Skeletal muscle cell (primary cell): ENCODE measurements around the gene STARD13.

ENCODE experiments used
- DNase-seq: peaks from one replicate; pipeline ENCODE4 v3.0.0-alpha.2; 2010; ENCODE audit warnings: low read depth
- H3K4me3 ChIP-seq: 2 replicates; pipeline ENCODE4 v1.5.1; 2011; ENCODE audit warnings: low read depth, mild to moderate bottlenecking, control low read depth, low read length, moderate library complexity

STARD13 gene

DNA sequence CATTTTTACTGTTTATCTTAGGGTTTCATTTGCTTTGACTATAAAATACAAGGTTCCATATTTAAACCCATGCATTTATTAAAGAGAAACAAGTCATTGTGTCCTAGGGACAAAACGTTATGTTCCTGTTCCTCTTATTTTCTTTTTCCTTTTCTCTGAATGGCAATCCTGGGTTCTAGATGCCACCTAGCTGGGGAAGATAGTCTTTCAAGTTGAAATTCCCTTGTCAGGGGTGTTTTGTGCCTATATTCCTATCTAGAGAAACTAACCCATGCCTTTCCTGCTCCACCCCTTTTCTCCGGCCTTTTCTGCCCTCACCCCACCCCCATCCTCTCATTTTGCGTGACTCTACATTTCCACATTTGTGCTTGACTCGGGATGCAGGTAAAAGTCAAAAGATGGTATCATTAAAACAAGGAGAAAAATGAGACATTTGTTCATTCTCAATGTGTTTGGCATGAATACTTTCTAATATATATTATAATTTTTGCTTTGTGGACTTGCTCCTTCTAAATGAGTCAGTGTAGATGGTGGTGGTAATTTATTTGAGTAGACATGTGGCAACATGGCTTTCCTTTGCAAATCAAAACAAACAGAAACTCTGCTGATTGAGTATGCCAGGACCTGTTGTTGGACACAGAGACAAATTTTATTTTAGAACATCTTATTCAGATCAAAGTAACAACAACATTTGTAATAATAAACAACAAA is 26.8 kb upstream of the STARD13 start:
- DNase-seq, result no peak
- no peak overlapping the region for H3K4me3 ChIP-seq

DNA sequence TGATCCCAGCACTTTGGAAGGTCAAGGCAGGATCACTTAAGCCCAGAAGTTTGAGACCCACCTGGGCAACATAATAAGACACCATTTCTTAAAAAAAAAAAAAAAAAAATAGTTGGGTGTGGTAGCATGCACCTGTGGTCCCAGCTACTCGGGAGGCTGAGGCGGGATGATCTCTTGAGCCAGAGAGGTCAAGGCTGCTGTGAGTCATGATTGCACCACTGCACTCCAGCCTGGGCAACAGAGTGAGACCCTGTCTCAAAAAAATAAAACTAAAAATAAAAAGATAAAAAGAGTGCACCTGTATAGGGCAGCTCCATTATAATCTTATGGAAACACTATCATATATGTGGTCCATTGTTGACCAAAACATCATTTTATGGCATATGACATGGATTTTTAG is 25.5 kb upstream of the STARD13 start:
- DNase-seq, result no peak
- H3K4me3 ChIP-seq, result no peak overlapping the region

DNA sequence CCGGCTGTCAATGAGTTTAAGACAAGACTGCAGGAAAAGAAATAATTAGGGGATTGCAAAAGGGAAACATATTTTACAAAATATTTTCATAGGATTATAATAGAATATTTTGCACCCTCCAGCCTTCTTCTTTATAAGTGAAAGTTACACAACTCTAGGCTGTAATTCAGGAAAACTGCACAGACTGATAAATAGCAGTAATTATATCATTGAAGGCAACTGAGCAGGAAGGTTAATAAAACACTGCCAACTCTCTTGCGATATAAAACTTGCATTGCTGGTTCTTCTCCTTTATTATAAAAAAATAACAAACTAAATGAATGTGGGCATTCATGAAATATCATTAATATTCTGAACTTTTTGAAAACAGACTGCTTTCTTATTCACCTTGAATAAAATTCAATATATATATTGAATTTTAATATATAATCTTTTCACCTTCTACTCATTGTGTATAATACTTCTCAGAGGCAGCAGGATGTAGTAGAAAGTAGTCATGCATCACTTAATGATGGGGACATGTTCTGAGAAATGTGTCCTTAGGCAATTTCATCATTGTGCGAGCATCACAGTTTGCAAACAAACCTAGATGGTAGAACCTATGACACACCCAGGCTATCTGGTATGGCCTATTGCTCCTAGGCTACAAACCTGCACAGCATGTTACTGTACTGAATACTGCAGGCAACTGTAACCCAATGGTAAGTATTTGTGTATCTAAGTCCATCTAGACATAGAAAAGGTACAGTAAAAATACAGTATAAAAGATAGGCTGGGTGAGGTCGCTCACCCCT is 24.9 kb upstream of the STARD13 start:
- no peak for DNase-seq
- no peak overlapping the region for H3K4me3 ChIP-seq

DNA sequence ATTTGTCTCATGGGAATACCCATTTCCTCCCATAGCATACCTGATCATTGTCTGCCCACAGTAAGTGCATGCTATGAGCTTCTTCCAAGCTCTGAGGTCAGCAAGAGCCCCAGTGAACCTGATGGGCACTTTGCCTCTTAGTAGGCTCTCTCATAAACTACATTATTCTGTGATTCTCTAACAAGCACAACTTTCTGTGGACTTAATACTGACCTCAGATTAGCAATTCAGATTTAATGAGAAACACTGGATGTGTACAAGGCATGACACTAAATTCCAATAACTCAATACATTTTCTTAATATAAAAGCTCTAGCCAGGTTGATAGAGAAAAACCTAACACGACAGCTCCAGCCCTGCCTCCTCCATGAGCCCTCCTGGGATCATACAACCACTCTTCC is 23.3 kb upstream of the STARD13 start:
- no peak for DNase-seq
- no peak overlapping the region for H3K4me3 ChIP-seq

DNA sequence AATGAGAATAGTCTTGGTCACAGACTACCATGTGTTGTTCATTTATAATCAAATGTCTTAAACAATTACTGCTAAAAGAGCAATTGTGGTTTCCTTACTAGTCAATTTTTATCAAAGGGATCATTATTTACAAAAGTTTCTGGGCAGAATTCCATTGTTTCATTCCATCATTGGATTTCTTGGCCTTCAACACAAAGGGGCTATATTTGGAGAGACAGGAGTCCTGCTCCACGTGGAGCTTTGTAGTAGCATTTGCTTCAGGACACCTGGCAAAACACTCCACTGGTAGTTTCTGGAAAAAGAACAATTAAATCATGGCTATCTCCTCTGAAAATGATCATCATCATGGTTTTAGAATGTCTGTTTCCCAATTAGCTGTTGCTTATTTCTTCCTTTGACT is 22.3 kb upstream of the STARD13 start:
- no peak for DNase-seq
- H3K4me3 ChIP-seq, result no peak overlapping the region

DNA sequence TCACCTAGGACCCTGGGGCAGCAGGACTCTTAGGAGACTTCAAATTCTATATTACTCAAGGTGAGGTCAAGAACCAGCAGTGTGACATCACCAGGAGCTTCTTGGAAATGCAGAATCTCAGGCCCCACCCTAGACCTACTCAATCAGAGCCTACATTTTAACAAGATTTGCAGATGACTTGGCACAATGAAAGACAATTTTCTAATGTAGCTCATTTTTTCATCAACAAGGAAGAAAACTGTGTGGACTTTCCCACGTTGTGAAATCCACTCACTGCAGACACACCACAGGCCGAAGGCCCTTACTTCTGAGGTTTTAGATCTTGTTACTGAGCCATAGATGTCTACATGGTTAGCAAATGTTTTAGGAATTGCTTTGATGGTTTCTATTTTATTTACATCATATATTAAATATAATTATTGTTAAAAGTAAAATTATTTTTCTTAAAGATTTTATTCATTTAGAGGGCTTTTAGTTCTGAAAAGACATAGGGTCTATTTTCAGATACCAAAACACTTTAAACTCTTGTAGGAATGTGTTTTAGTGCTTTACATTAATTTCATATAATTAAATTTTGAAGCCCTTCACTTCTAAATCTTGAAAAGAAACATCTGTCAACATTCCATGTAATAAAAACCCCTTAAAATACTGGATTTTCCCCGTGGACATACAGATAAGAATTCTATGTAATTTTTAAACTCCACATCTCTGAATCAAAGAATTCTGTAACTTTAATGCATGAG is 18.5 kb upstream of the STARD13 start:
- no peak overlapping the region for H3K4me3 ChIP-seq
- DNase-seq, result no peak

DNA sequence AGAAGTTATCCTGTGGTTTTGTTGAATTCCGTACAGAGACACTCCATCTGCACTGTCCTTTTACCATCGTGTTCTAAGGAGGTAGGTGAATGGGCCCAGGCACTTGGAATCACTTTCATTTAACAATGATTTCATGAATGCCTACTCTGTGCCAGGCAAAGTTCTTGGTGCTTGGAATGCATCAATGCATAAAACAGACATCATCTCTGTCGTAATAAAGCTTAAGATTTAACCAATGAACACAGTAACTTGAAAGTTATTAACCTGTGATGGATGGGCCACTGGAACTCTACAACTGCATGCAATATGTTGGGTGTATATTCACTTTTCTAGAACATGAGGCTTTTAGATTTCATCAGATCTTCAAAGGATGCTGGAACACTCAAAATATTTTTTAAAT is 14.1 kb upstream of the STARD13 start:
- H3K4me3 ChIP-seq, result no peak overlapping the region
- DNase-seq, result no peak

DNA sequence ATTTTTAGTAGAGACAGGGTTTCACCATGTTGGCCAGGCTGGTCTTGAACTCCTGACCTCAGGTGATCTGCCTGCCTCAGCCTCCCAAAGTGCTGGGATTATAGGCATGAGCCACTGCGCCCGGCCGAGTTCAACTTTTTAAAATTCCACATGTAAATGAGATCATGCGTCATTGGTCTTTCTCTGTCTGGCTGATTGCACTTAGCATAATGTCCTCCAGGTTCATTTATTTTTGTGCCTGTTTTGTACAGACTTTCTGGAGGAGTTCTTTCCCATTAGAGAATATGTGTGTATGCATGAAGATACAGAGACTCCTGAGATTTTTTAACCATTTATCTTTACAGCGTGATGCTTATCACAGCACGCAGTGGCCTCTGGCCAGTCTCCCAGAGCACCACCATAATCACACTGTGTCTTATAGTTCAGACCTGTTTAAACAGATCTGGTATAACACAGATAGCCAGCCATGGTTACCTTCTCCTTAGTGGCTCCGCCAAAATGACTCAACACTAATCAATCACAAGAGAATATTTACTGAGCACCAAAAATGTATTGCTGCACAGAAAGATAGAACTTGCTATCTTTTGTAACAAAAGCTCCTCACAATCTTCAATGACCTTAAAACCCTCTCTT is 11.4 kb upstream of the STARD13 start:
- H3K4me3 ChIP-seq, result no peak overlapping the region
- no peak for DNase-seq

DNA sequence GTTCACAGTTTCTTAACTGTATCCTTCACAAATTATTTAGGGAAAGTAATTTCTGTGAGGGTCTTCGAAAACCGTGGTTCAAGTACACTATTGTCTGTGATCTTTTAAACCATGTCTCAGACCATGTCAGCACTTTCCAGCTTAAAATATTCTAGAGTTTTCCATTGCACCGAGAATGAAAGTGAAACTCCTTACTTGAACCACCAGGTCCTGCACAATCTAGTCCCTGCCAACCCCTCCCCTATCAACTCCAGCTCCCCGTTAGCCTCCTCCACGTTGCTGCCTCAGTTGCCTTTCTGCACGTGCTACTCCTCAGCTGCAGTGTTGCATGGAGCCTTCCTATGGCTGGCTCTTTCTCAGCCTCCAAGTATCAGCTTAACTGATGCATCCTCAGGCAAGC is 7.2 kb upstream of the STARD13 start:
- no peak overlapping the region for H3K4me3 ChIP-seq

DNA sequence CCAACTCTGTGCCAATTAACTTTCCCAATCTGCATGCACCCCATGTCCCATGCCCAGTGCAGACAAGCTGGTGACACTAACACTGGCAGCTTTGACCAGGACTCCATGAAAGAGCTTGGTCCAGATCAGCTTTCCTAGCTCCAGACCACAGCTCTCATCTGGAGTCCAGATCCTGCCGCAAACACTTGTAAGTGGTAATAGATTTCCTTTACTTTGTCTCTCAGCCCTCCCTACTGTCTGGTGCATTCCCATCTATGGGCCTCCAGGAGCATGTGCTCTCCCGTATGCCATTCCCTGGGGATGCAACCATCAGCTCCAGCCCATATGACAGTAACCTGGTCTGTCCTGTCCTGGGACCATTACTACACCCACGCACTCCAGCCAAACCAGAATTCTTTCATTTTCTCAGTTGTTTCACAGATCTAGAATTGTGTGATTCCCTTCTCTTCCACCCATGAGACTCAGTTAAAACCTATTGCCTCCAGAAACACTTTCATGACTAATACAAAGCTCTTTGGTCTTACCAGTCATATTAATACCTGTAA is 4.9 kb upstream of the STARD13 start:
- no peak for DNase-seq
- H3K4me3 ChIP-seq, result no peak overlapping the region

More for the DNA sequence above, 7.2 kb upstream of the STARD13 start:
- DNase-seq, result no peak

DNA sequence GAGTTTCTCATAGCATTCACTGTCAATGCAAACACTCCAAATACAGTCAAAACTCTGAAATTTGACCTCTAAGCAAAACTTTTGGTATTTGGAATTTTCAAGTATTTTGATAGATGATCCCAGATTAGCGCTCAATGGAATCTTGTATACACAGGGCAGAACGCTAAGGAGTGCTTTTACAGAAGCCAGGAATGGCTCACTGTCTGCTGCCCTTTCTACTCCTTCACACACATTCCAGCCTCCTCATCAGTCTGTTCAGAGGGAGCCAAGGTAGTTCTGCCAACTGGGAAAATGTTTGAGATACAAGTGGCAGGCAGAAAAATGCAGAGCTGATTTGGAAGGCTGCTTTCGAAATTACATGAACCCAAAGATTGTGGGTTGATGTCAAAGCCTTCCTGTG is 4.4 kb upstream of the STARD13 start:
- DNase-seq, result no peak
- no peak overlapping the region for H3K4me3 ChIP-seq

DNA sequence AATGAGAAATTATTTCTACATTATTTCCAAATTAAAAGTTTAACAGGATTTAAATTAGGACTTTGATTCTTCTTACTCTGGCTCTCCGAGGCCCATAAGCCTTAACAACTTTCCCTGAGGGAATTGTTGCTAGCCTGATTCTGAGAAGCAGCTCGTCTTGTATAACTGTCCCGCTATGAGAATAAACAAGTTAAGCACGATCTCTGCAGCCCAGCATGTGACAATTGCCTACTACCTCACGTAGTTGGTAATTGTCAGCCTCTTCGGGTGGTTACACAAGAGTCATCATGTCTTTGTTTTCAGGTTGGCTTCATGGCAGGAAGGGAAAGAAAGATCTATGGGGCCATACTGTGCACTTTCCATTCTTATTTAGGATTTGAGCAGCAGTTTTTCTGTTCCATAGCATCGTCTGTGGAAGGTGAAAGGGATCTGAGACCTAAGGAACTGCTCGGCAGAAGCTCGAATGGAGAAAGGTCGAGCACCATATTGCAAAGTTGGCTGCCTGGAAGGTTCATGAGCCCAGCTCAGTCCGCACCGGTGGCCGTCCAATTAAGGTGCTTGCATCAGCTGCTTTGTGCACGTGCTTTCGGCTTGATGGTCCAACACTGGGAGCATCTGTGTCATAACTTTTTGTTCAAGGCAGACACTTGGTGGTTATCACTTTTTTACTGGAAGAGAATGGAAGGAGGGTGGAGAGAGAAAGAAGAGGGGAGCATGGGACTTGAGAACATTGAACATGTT is 1.8 kb upstream of the STARD13 start:
- H3K4me3 ChIP-seq, result no peak overlapping the region
- DNase-seq, result no peak

DNA sequence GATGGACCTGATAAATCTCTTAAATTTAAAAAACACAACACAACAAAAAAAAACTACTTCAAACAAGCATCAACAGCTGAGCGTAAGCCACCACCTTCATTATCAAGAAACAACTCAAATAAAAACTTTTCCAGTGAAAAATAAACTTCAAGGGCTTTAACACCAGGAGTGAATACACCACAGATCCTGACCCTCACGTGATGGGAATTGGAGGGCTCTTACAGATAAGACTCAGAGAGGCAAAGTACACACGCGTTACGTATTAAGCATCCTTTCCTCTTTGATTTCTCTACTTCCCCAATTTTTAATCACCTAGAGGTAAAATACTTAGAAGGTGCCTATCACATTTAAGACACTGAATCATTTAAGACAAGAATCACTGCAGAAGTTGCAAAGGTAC is 573 bp upstream of the STARD13 start:
- DNase-seq, result no peak
- peak overlapping the region; percentile 66 for H3K4me3 ChIP-seq

DNA sequence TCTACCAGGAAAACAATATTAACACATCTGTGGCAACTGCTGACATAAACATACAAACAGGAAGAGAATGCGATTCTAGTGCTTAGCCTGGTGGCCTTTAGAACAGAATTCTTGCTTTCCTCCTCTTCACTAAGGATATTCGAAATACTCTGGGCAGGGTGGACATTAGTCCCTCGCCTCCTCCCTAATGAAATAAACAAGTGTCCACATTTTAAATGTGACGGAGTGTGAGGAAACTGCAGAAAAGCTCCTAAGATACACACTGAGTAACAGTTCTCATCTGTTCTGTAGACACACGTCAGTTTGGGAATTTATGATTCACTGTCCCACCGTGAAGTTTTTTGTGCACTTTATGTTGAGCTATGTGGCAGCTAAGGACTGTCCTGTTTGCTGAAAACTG is 639 bp downstream of the STARD13 start:
- peak overlapping the region; percentile 66 for H3K4me3 ChIP-seq
- no peak for DNase-seq

DNA sequence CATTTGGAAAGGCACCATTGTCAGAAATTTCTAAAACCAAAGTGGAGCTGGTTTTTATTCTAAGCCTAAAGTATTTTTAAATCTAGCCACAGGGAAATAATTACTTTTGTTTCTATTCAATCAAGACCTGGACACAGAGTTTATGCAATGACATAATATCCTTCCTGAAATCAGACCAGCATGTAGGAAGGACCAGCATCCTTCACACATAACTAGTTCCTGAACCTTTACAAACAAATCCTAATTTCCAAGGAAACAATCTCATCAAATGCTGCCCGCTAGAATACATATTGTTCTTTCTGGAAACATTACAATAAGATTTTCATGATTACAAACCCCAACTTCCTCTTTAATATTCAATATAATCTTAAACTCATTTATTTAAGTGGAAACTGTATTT is 1.5 kb downstream of the STARD13 start:
- DNase-seq, result no peak
- peak overlapping the region; percentile 66 for H3K4me3 ChIP-seq

DNA sequence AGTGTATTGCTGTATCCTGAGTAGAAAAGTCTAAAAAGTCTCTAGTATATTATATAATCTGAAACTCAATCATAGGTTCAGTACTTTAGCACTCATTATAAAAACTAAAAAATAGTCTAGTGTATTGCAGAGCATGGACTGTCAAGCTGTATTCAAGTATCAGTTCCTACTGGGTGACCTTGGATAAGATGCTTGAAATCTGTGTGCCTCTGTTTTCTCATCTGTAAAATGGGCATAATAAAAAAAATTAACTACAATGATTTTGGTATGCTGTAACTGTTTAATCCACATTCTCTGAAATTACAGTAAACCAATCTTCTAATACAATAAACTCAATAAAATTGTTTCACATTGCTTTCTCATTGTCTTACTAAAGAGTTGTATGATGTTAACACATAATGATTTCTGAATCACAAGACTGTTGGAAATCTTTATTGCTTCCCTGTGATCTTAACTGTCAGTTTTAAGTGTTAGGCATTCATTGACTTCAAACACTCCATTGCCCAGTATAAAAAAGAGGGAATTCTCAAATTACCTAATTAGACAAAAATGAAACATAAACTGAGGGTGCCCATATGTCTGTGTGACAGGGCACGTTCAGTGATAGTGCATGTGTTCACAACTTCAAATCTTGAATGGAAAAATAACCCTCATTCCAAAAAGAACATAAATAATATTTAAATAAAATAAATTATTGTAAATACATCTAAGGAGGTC is 2.2 kb downstream of the STARD13 start:
- no peak for DNase-seq
- peak overlapping the region; percentile 66 for H3K4me3 ChIP-seq

DNA sequence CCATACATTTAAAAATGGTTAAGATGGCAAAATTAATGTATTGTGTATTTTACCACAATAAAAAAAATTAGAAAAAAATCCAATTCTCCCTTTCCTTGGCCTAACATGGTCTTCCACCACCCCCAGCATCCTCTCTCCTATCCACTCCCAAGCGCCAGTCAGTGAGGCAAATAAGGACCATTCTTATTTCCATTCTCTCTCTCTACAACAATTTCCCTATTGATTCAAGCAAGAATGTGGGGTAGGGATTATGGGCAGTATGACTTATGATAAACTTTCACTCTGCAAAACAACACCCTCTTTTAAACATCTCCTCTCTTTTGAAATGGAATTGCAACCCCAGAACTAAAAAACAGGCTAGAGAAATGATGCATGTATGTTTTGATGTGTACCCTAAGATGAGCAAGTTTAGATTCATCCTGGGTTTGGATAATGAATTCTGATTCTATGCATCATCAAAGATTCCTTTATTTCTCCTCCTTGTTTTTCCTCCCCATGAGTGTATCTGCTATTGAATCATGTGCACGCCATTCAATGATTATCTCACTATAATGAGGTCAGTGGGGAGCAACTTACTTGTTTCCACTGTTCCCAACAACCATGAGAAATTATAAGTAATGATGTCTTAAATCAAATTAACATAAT is 3.5 kb downstream of the STARD13 start:
- DNase-seq, result peak; percentile 52
- H3K4me3 ChIP-seq, result peak overlapping the region; percentile 5

DNA sequence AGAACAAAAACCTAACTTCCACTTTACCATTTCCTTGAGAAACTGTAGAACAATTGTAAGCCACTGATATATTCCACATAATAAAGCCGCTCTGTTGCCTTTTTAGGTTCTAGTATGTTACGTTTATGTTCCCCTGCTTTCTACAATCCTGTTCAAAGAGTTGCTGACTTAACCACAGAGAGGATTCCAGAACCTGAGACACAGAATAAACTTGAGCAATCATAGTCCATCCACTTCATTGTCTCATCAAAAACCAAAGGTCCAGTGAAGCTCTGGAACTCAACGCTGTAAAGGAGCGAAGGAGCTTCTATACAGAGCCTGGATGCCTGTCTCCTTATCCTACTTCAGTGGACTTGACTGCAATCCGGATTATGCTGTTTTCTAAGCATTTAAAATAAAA is 4.6 kb downstream of the STARD13 start:
- no peak overlapping the region for H3K4me3 ChIP-seq
- no peak for DNase-seq
